IMR-90 (cell line): ENCODE results near the gene P4HA1. TPM values are rescaled to one million over a fixed set of nuclear protein-coding genes. Genes with fewer than 3 reads are reported as not detected.

Source experiments
- ATAC-seq: fragments of 200-7000 bp; cut with Tn5 transposase; 2 replicates; pipeline ENCODE4 v1.9.1; 2020; ENCODE audit warnings: low read depth, mild to moderate bottlenecking, moderate library complexity
- BruUV-seq: library from RNA; stranded (reverse); fragments of 400-500 nt; replicated peaks from 2 replicates; lab custom pipeline; 2021; lab: Mats Ljungman, UMichigan
- CTCF ChIA-PET: fragments of 300-600 bp; formaldehyde crosslinking; extraction: SDS; loops from one replicate; lab custom pipeline; 2021; ENCODE audit warnings: antibody characterized with exemption; lab: Yijun Ruan, JAX
- POLR2A ChIA-PET: fragments of 300-600 bp; sonication (Branson Sonifier 250); formaldehyde crosslinking; loops from one replicate; lab custom pipeline; 2022; ENCODE audit warnings: antibody characterized with exemption; ENCODE audit not compliant: unreplicated experiment; lab: Charles Lee
- DNase-seq: peaks from one replicate; pipeline ENCODE4 v3.0.0; 2013
- H2AFZ ChIP-seq: replicated peaks from 2 replicates; pipeline ENCODE3; 2013; ENCODE audit warnings: low read length, mild to moderate bottlenecking; ENCODE audit not compliant: poor library complexity
- H2AK5ac ChIP-seq: 2 replicates; pipeline ENCODE4 v1.6.1; 2013; ENCODE audit warnings: low read depth, low read length, inconsistent platforms
- H2AK9ac ChIP-seq: replicated peaks from 2 replicates; pipeline ENCODE3; 2013; ENCODE audit warnings: mild to moderate bottlenecking, low read depth, low read length, moderate library complexity; ENCODE audit not compliant: poor library complexity
- H2BK120ac ChIP-seq: 2 replicates; pipeline ENCODE4 v1.6.1; 2013; ENCODE audit warnings: low read depth, low read length, inconsistent platforms
- H2BK15ac ChIP-seq: 3 replicates; pipeline ENCODE4 v1.6.1; 2013; ENCODE audit warnings: low read depth, low read length, inconsistent platforms
- H2BK20ac ChIP-seq: 2 replicates; pipeline ENCODE4 v1.6.1; 2013; ENCODE audit warnings: low read depth, mild to moderate bottlenecking, inconsistent platforms, low read length, moderate library complexity
- H2BK5ac ChIP-seq: 2 replicates; pipeline ENCODE4 v1.6.1; 2013; ENCODE audit warnings: mild to moderate bottlenecking, low read depth, low read length, inconsistent platforms; ENCODE audit not compliant: poor library complexity, severe bottlenecking
- H3K14ac ChIP-seq: replicated peaks from 2 replicates; pipeline ENCODE4 v1.6.1; 2013; ENCODE audit warnings: low read depth, low read length, inconsistent platforms
- H3K18ac ChIP-seq: 2 replicates; pipeline ENCODE4 v1.6.1; 2013; ENCODE audit warnings: low read depth, low read length, control low read depth
- H3K23ac ChIP-seq: 2 replicates; pipeline ENCODE4 v1.6.1; 2013; ENCODE audit warnings: low read depth, low read length, inconsistent platforms
- H3K27ac ChIP-seq: 2 replicates; pipeline ENCODE4 v1.5.1; 2013; ENCODE audit warnings: mild to moderate bottlenecking, control low read depth, low read length; ENCODE audit not compliant: insufficient read depth
- H3K27me3 ChIP-seq: 2 replicates; pipeline ENCODE4 v1.6.1; 2013; ENCODE audit warnings: low read length; ENCODE audit not compliant: control insufficient read depth, insufficient read depth
- H3K36me3 ChIP-seq: 2 replicates; pipeline ENCODE4 v1.6.1; 2013; ENCODE audit warnings: low read length, mixed read lengths; ENCODE audit not compliant: control insufficient read depth, insufficient read depth
- H3K4ac ChIP-seq: 2 replicates; pipeline ENCODE4 v1.6.1; 2013; ENCODE audit warnings: low read depth, low read length, inconsistent platforms
- H3K4me1 ChIP-seq: 2 replicates; pipeline ENCODE4 v1.6.1; 2013; ENCODE audit warnings: low read length, mixed read lengths; ENCODE audit not compliant: control insufficient read depth, insufficient read depth
- H3K4me2 ChIP-seq: 2 replicates; pipeline ENCODE4 v1.6.1; 2013; ENCODE audit warnings: low read depth, mild to moderate bottlenecking, control low read depth, low read length, moderate library complexity
- H3K4me3 ChIP-seq: 2 replicates; pipeline ENCODE4 v1.5.1; 2013; ENCODE audit warnings: low read depth, mild to moderate bottlenecking, control low read depth, low read length, moderate library complexity; ENCODE audit not compliant: insufficient read depth
- H3K56ac ChIP-seq: 2 replicates; pipeline ENCODE4 v1.6.1; 2013; ENCODE audit warnings: low read length, inconsistent platforms; ENCODE audit not compliant: insufficient read depth; ENCODE audit errors: extremely low read depth
- H3K79me1 ChIP-seq, 2 experiments: 2 replicates each; pipeline ENCODE4 v1.6.1; 2013; ENCODE audit warnings: low read length in 2 of 2, inconsistent platforms in 1 of 2, low read depth in 1 of 2
- H3K9ac ChIP-seq: 2 replicates; pipeline ENCODE4 v1.6.1; 2013; ENCODE audit warnings: low read depth, low read length, control low read depth
- H3K9me1 ChIP-seq: 2 replicates; pipeline ENCODE4 v1.6.1; 2013; ENCODE audit warnings: low read length, inconsistent platforms; ENCODE audit not compliant: insufficient read depth
- H3K9me3 ChIP-seq: 2 replicates; pipeline ENCODE4 v1.6.1; 2013; ENCODE audit warnings: low read length; ENCODE audit not compliant: control insufficient read depth, insufficient read depth
- H4K20me1 ChIP-seq: 2 replicates; pipeline ENCODE4 v1.6.1; 2013; ENCODE audit warnings: low read length, inconsistent platforms; ENCODE audit not compliant: insufficient read depth
- H4K5ac ChIP-seq: 2 replicates; pipeline ENCODE4 v1.6.1; 2013; ENCODE audit warnings: mild to moderate bottlenecking, low read depth, low read length, control low read depth
- H4K8ac ChIP-seq, 2 experiments: 2 replicates each; pipeline ENCODE4 v1.6.1; 2013; ENCODE audit warnings: low read depth in 2 of 2, low read length in 2 of 2, control low read depth in 1 of 2, inconsistent platforms in 1 of 2
- H4K91ac ChIP-seq: 2 replicates; pipeline ENCODE4 v1.6.1; 2013; ENCODE audit warnings: low read depth, low read length, inconsistent platforms; ENCODE audit not compliant: insufficient read depth
- BHLHE40 ChIP-seq: fragments of 150-350 bp; IDR thresholded peaks from 2 replicates; pipeline ENCODE4 v1.6.1; 2016; ENCODE audit warnings: mild to moderate bottlenecking, low read depth, low read length
- CEBPB ChIP-seq: IDR thresholded peaks from 2 replicates; pipeline ENCODE4 v1.6.1; 2012; ENCODE audit warnings: low read depth, low read length, improper control_type of control experiment
- CHD1 ChIP-seq: IDR thresholded peaks from 2 replicates; pipeline ENCODE4 v1.6.1; 2012; ENCODE audit warnings: low read depth, low read length, improper control_type of control experiment
- CTCF ChIP-seq: conservative IDR thresholded peaks from 2 replicates; pipeline ENCODE4 v1.5.1; 2012; ENCODE audit warnings: mild to moderate bottlenecking, low read depth, low read length, improper control_type of control experiment
- ELK1 ChIP-seq: fragments of 150-350 bp; IDR thresholded peaks from 2 replicates; pipeline ENCODE4 v1.6.1; 2016; ENCODE audit warnings: low read depth, mild to moderate bottlenecking, low read length, moderate library complexity, borderline replicate concordance
- FOS ChIP-seq: fragments of 150-350 bp; IDR thresholded peaks from 2 replicates; pipeline ENCODE4 v1.6.1; 2016; ENCODE audit warnings: low read depth, low read length
- MAFK ChIP-seq: IDR thresholded peaks from 2 replicates; pipeline ENCODE4 v1.6.1; 2012; ENCODE audit warnings: low read depth, low read length, improper control_type of control experiment
- MAZ ChIP-seq: IDR thresholded peaks from 2 replicates; pipeline ENCODE4 v1.6.1; 2012; ENCODE audit warnings: low read depth, mild to moderate bottlenecking, low read length, improper control_type of control experiment, moderate library complexity, borderline replicate concordance
- MXI1 ChIP-seq: IDR thresholded peaks from 2 replicates; pipeline ENCODE4 v1.6.1; 2012; ENCODE audit warnings: low read depth, mild to moderate bottlenecking, low read length, moderate library complexity, borderline replicate concordance
- NFE2L2 ChIP-seq: fragments of 150-350 bp; IDR thresholded peaks from 2 replicates; pipeline ENCODE4 v1.6.1; 2016; ENCODE audit warnings: low read depth, mild to moderate bottlenecking, low read length
- POLR2A ChIP-seq: IDR thresholded peaks from 2 replicates; pipeline ENCODE4 v1.6.1; 2012; ENCODE audit warnings: mild to moderate bottlenecking, low read depth, low read length
- RAD21 ChIP-seq: IDR thresholded peaks from 2 replicates; pipeline ENCODE4 v1.6.1; 2012; ENCODE audit warnings: low read length, improper control_type of control experiment
- RCOR1 ChIP-seq: IDR thresholded peaks from 2 replicates; pipeline ENCODE4 v1.6.1; 2012; ENCODE audit warnings: mild to moderate bottlenecking, low read length, improper control_type of control experiment; ENCODE audit not compliant: insufficient replicate concordance
- RFX5 ChIP-seq: IDR thresholded peaks from 2 replicates; pipeline ENCODE4 v1.8.0; 2012; ENCODE audit warnings: low read depth, mild to moderate bottlenecking, low read length, moderate library complexity
- SMC3 ChIP-seq: fragments of 150-350 bp; IDR thresholded peaks from 2 replicates; pipeline ENCODE4 v1.6.1; 2016; ENCODE audit warnings: low read depth, mild to moderate bottlenecking, antibody characterized with exemption, low read length, moderate library complexity
- USF2 ChIP-seq: fragments of 150-350 bp; IDR thresholded peaks from 2 replicates; pipeline ENCODE4 v1.6.1; 2017; ENCODE audit warnings: mild to moderate bottlenecking, antibody characterized with exemption, low read length, low read depth
- dilution Hi-C: fragments of 300-500 bp; cut with HindIII; formaldehyde crosslinking; loops from one replicate; pipeline ENCODE4 v1.14.3; 2018; ENCODE audit warnings: low sequenced_read_pairs; ENCODE audit not compliant: unreplicated experiment
- in situ Hi-C: fragments of 300-500 bp; cut with MboI; formaldehyde crosslinking; loops from 3 replicates; pipeline ENCODE4 v1.14.3; 2019; ENCODE audit warnings: low sequenced_read_pairs, inconsistent platforms, mixed read lengths
- intact Hi-C: fragments of 100-400 bp; cut with micrococcal nuclease; formaldehyde crosslinking; loops from 2 replicates; pipeline ENCODE4 v1.10.0; 2022
- polyA plus RNA-seq, 3 experiments: library from polyadenylated mRNA; depleted of rRNA; stranded (reverse); fragments of >200 nt; gene quantifications; 2 replicates each; pipeline ENCODE4 v1.2.3, GENCODE V29; 2012; ENCODE audit warnings: low replicate concordance in 1 of 3
- total RNA-seq: library from RNA; depleted of rRNA; stranded (reverse); fragments of >200 nt; gene quantifications from 2 replicates; pipeline ENCODE4 v1.2.3, GENCODE V29; 2012

The P4HA1 gene
- total and polyA plus RNA-seq, 2 of the 4 experiments (the other 2 are of a cell fraction) = 178 to 241 TPM

- dilution Hi-C loops (no loop called here), in situ Hi-C loops (no loop called here), intact Hi-C loops (no loop called here)
- H2AFZ ChIP-seq = no peak overlapping the region
- H3K79me1 ChIP-seq = no peaks in the 10 kb centered on the region
- ChIA-PET POLR2A (no interaction called here), CTCF (interaction anchor here (0.6 kb wide), 1 partner anchor 71 kb away, joined by 5 read pairs; no protein-coding TSS in a partner anchor)
- H3K9ac ChIP-seq = no peak overlapping the region
- no peaks in the 10 kb centered on the region for H3K9me1 ChIP-seq
- H2AK5ac ChIP-seq = no peak overlapping the region
- H4K5ac ChIP-seq = no peak overlapping the region
- no peak overlapping the region for H3K23ac ChIP-seq
- no peaks in the 10 kb centered on the region for H3K27me3 ChIP-seq
- TF ChIP-seq CHD1 (no peak), RCOR1 (no peak), ELK1 (no peak), CTCF (no peak), USF2 (no peak), BHLHE40 (no peak), MAFK (no peak), MAZ (no peak), NFE2L2 (no peak), RFX5 (no peak), FOS (no peak), SMC3 (no peak), POLR2A (no peak), MXI1 (no peak), CEBPB (no peak), RAD21 (no peak)
- H3K14ac ChIP-seq = no peak overlapping the region
- H3K18ac ChIP-seq = no peak overlapping the region
- H4K91ac ChIP-seq = no peak overlapping the region
- no peaks in the 10 kb centered on the region; the same call in 1 of the 2 replicates for H4K20me1 ChIP-seq
- no peak overlapping the region for H2BK20ac ChIP-seq
- DNase-seq (no peak), ATAC-seq (no peak)
- H3K36me3 ChIP-seq = no peaks in the 10 kb centered on the region
- no peak overlapping the region for H2BK120ac ChIP-seq
- no peaks in the 10 kb centered on the region for H3K4me1 ChIP-seq
- BruUV-seq = no TSS peak
- H3K4ac ChIP-seq = no peak overlapping the region
- no peak overlapping the region for H3K56ac ChIP-seq
- H3K27ac ChIP-seq = no peak overlapping the region
- H2BK15ac ChIP-seq = no peak overlapping the region
- H3K4me2 ChIP-seq = no peak overlapping the region
- H3K9me3 ChIP-seq = peaks cover 6% of the 10 kb centered on the region
- H2BK5ac ChIP-seq = no peak overlapping the region
- no peak overlapping the region for H2AK9ac ChIP-seq
- H3K4me3 ChIP-seq = no peak overlapping the region
- H4K8ac ChIP-seq = no peak overlapping the region
Observed at GRCh38 chr10:72979709-72980108, 117.0 kb downstream of the P4HA1 start.
